Prostate gland (tissue), 2 donors: ENCODE data around the gene FHL2.

Source experiments
- CTCF ChIP-seq, 4 experiments: fragments of 200-600 bp in 2 of 4; fragments of 450-650 bp in 2 of 4; sonication (generic) in 2 of 4; IDR thresholded peaks; 1 replicate in 3 of 4; 2 replicates in 1 of 4; pipeline ENCODE4 v1.5.1; 2016 to 2019; ENCODE audit warnings: antibody characterized with exemption in 4 of 4, mild to moderate bottlenecking in 2 of 4, moderate library complexity in 2 of 4
- POLR2A ChIP-seq: fragments of 450-650 bp; IDR thresholded peaks from one replicate; pipeline ENCODE4 v1.6.1; 2016; ENCODE audit warnings: antibody characterized with exemption, mild to moderate bottlenecking

GRCh38 chr2:105396254-105397024, 2.4 kb downstream of the FHL2 start:
- TF ChIP-seq CTCF (IDR thresholded peaks at IDR 0.05) (no peak), POLR2A (no peak)
